GM23248 (cell line): ENCODE measurements around the gene ZNF48. TPM values are rescaled to one million over a fixed set of nuclear protein-coding genes. Genes with fewer than 3 reads are reported as not detected.

ENCODE experiments used
- DNase-seq: peaks from one replicate; pipeline ENCODE4 v3.0.0-alpha.2; 2015
- H2AFZ ChIP-seq: fragments of 200-600 bp; sonication (generic); 2 replicates; pipeline ENCODE4 v1.6.1; 2016; ENCODE audit warnings: antibody characterized with exemption
- H3F3A ChIP-seq: fragments of 200-600 bp; sonication (generic); 2 replicates; pipeline ENCODE4 v1.6.1; 2016; ENCODE audit warnings: mild to moderate bottlenecking, antibody characterized with exemption, mixed run types; ENCODE audit not compliant: insufficient read depth
- H3K27ac ChIP-seq: fragments of 200-600 bp; sonication (generic); 2 replicates; pipeline ENCODE4 v1.5.1; 2016; ENCODE audit warnings: mild to moderate bottlenecking
- H3K27me3 ChIP-seq: fragments of 200-600 bp; sonication (generic); replicated peaks from 2 replicates; pipeline ENCODE4 v1.6.1; 2016; ENCODE audit warnings: mild to moderate bottlenecking; ENCODE audit not compliant: insufficient read depth
- H3K36me3 ChIP-seq: fragments of 200-600 bp; sonication (generic); 2 replicates; pipeline ENCODE4 v1.6.1; 2016; ENCODE audit warnings: low read depth, mild to moderate bottlenecking
- H3K4me1 ChIP-seq: fragments of 200-600 bp; sonication (generic); 2 replicates; pipeline ENCODE4 v1.6.1; 2016; ENCODE audit warnings: mild to moderate bottlenecking; ENCODE audit not compliant: insufficient read depth
- H3K4me2 ChIP-seq: fragments of 200-600 bp; sonication (generic); one replicate; pipeline ENCODE4 v1.6.1; 2016; ENCODE audit warnings: mild to moderate bottlenecking; ENCODE audit not compliant: unreplicated experiment
- H3K4me3 ChIP-seq: fragments of 200-600 bp; sonication (generic); 2 replicates; pipeline ENCODE4 v1.5.1; 2016; ENCODE audit warnings: mild to moderate bottlenecking
- H3K79me2 ChIP-seq: fragments of 200-600 bp; sonication (generic); 2 replicates; pipeline ENCODE4 v1.6.1; 2016; ENCODE audit warnings: mild to moderate bottlenecking; ENCODE audit not compliant: insufficient read depth
- H3K9ac ChIP-seq: fragments of 200-600 bp; sonication (generic); 2 replicates; pipeline ENCODE4 v1.6.1; 2016; ENCODE audit warnings: mild to moderate bottlenecking
- H3K9me2 ChIP-seq: fragments of 200-600 bp; sonication (generic); 2 replicates; pipeline ENCODE4 v1.6.1; 2016; ENCODE audit warnings: mixed run types, mild to moderate bottlenecking, moderate library complexity; ENCODE audit not compliant: insufficient read depth
- H3K9me3 ChIP-seq: fragments of 200-600 bp; sonication (generic); one replicate; pipeline ENCODE4 v1.6.1; 2017; ENCODE audit warnings: low read depth
- H4K20me1 ChIP-seq: fragments of 200-600 bp; sonication (generic); 2 replicates; pipeline ENCODE4 v1.6.0; 2016; ENCODE audit not compliant: insufficient read depth
- EZH2 ChIP-seq: fragments of 200-600 bp; sonication (generic); IDR thresholded peaks from 2 replicates; pipeline ENCODE4 v1.6.1; 2018; ENCODE audit warnings: antibody characterized with exemption, mild to moderate bottlenecking; ENCODE audit not compliant: insufficient read depth, poor library complexity, severe bottlenecking
- EZH2phosphoT487 ChIP-seq: fragments of 200-600 bp; sonication (generic); IDR thresholded peaks from 2 replicates; pipeline ENCODE4 v1.6.1; 2018; ENCODE audit warnings: antibody characterized with exemption, moderate library complexity, mild to moderate bottlenecking, low read depth; ENCODE audit not compliant: insufficient read depth
- WGBS, 2 experiments: methylation state at CpG; one replicate each; pipeline ENCODE4 v1.1.6; 2015 to 2017; ENCODE audit warnings: low lambda C conversion rate in 2 of 2, low coverage in 1 of 2; ENCODE audit errors: missing lambda C conversion rate in 2 of 2; 5-methylcytosine and 5-hydroxymethylcytosine counted together
- in situ Hi-C: fragments of 300-500 bp; cut with MboI; formaldehyde crosslinking; loops from 2 replicates; pipeline ENCODE4 v1.15.0; 2020
- polyA plus RNA-seq: library from polyadenylated mRNA; unstranded; fragments of >200 nt; fragmentation: Nextera tagmentation; extraction: Ambion mirVana; gene quantifications from 2 replicates; pipeline ENCODE4 v1.2.1, GENCODE V29; 2016
- total RNA-seq: library from RNA; depleted of rRNA; stranded (reverse); fragments of >200 nt; shearing (Covaris generic); gene quantifications from 2 replicates; pipeline ENCODE4 v1.2.3, GENCODE V29; 2014

ZNF48 gene
- total and polyA plus RNA-seq, 2 experiments from 2014 or later = 0.81 to 16.2 TPM

DNA sequence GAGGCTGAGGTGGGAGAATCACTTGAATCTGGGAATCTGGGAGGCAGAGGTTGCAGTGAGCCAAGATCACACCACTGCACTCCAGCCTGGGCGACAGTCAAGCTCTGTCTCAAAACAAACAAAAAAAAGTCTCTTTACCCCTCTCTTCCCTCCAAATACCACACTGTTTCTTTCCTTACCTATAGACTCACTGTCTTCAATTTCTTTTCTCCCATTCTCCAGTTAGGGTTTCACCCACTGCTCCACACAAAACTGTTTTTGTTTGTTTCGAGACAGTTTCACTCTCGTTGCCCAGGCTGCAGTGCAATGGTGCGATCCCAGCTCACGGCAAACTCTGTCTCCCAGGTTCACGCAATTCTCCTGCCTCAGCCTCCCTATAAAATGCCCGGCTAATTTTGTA lies 34.0 kb upstream of the ZNF48 start:
- DNase-seq = no peak
- in situ Hi-C loops = no loop called here
- H4K20me1 ChIP-seq = no peaks in the 10 kb centered on the region
- WGBS, 2 experiments = 95 to 97% methylated on average over 7 of the region's 7 CpGs
- H2AFZ ChIP-seq = no peak overlapping the region
- no peak overlapping the region for H3K4me2 ChIP-seq
- no peaks in the 10 kb centered on the region for H3K27me3 ChIP-seq
- H3K9ac ChIP-seq = no peak overlapping the region
- H3K9me3 ChIP-seq = no peaks in the 10 kb centered on the region
- H3K9me2 ChIP-seq = no peaks in the 10 kb centered on the region
- peaks cover 2% of the 10 kb centered on the region; the same call in 1 of the 2 replicates for H3K4me1 ChIP-seq
- no peak overlapping the region for H3K27ac ChIP-seq
- H3K4me3 ChIP-seq = no peak overlapping the region
- 0 out of 2 replicates have a peak, but pooled peaks cover 10% of the 10 kb centered on the region for H3F3A ChIP-seq
- H3K36me3 ChIP-seq = peaks cover 7% of the 10 kb centered on the region; the same call in 1 of the 2 replicates
- peaks cover 77% of the 10 kb centered on the region for H3K79me2 ChIP-seq
- no peak for TF ChIP-seq EZH2

DNA sequence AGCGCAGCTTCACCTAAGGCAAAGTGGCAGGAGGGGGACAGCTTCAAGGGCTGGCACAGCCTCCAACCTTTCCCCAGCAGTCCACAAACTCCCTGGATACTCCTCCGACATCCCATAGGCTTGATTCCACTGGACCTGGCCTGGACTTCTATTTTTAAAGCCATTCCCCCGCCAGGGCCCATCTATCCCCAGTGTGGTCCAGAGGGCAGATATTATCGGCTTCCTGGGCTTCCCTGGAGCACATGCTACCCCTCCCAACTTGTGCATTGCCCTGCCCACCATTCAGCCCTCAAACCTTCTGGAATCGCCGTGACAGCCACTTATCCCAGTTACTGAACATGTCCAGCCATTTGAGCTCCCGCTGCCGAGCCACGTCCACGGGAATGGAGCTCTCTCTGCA lies 30.0 kb upstream of the ZNF48 start:
- TF ChIP-seq EZH2phosphoT487 = no peak
- TF ChIP-seq EZH2 = no peak
- no peak overlapping the region for H3K9ac ChIP-seq
- 80 to 81% methylated on average over 10 of the region's 10 CpGs for WGBS, 2 experiments
- H3K9me3 ChIP-seq = no peaks in the 10 kb centered on the region
- peaks cover 10% of the 10 kb centered on the region; the same call in 1 of the 2 replicates for H3F3A ChIP-seq
- H3K4me3 ChIP-seq = no peak overlapping the region
- no peaks in the 10 kb centered on the region; the same call in 1 of the 2 replicates for H4K20me1 ChIP-seq
- no peak overlapping the region for H3K4me2 ChIP-seq
- H3K4me1 ChIP-seq = peaks cover 19% of the 10 kb centered on the region
- DNase-seq = no peak
- H3K9me2 ChIP-seq = no peaks in the 10 kb centered on the region
- H3K27ac ChIP-seq = no peak overlapping the region
- H3K79me2 ChIP-seq = peaks cover 97% of the 10 kb centered on the region
- in situ Hi-C loops = no loop called here
- H3K36me3 ChIP-seq = peaks cover 7% of the 10 kb centered on the region; the same call in 1 of the 2 replicates
- H3K27me3 ChIP-seq = no peaks in the 10 kb centered on the region
- no peak overlapping the region for H2AFZ ChIP-seq

GRCh38 chr16:30366511-30366910 lies 28.7 kb upstream of the ZNF48 start:
- peaks cover 84% of the 10 kb centered on the region for H3K79me2 ChIP-seq
- H3K9me3 ChIP-seq = no peaks in the 10 kb centered on the region
- H3K9ac ChIP-seq = no peak overlapping the region
- H3K9me2 ChIP-seq = no peaks in the 10 kb centered on the region
- WGBS, 2 experiments = 57 to 63% methylated on average over 4 of the region's 4 CpGs
- H2AFZ ChIP-seq = no peak overlapping the region
- H3K4me1 ChIP-seq = peaks cover 23% of the 10 kb centered on the region
- H3K4me3 ChIP-seq = peak overlapping the region; percentile 94
- in situ Hi-C loops = no loop called here
- H3K4me2 ChIP-seq = peak overlapping the region; percentile 100
- H3K36me3 ChIP-seq = peaks cover 7% of the 10 kb centered on the region; the same call in 1 of the 2 replicates
- TF ChIP-seq EZH2phosphoT487 = no peak
- TF ChIP-seq EZH2 = no peak
- H3K27me3 ChIP-seq = no peaks in the 10 kb centered on the region
- peak overlapping the region; percentile 15; the same call in 1 of the 2 replicates for H3K27ac ChIP-seq
- peak; percentile 32 for DNase-seq
- H4K20me1 ChIP-seq = no peaks in the 10 kb centered on the region; the same call in 1 of the 2 replicates
- peaks cover 10% of the 10 kb centered on the region; the same call in 1 of the 2 replicates for H3F3A ChIP-seq

- Histone ChIP-seq H3K36me3 (peaks cover 7% of the 10 kb centered on the region; the same call in 1 of the 2 replicates), H3K9me3 (no peaks in the 10 kb centered on the region), H3K4me1 (peaks cover 23% of the 10 kb centered on the region), H3K9me2 (no peaks in the 10 kb centered on the region), H3K4me3 (peak overlapping the region; percentile 94), H4K20me1 (no peaks in the 10 kb centered on the region; the same call in 1 of the 2 replicates), H3K27ac (peak overlapping the region; percentile 71; the same call in 1 of the 2 replicates), H3K79me2 (peaks cover 74% of the 10 kb centered on the region), H3F3A (peaks cover 10% of the 10 kb centered on the region; the same call in 1 of the 2 replicates), H2AFZ (no peak overlapping the region), H3K9ac (peak overlapping the region; percentile 80), H3K27me3 (no peaks in the 10 kb centered on the region), H3K4me2 (peak overlapping the region; percentile 100)
- DNase-seq = peak; percentile 15
- TF ChIP-seq EZH2 = no peak
- no peak for TF ChIP-seq EZH2phosphoT487
- WGBS, 2 experiments = 80 to 81% methylated on average over 10 of the region's 10 CpGs
- in situ Hi-C loops = no loop called here
These were observed 27.7 kb upstream of the ZNF48 start for GRCh38 chr16:30367349-30368009.
